HG03025 (cell line): Measurements from ENCODE around the gene TTYH2.

Experiments used
- ATAC-seq: cut with Tn5 transposase; IDR thresholded peaks from one replicate; pipeline ENCODE4 v1.9.1; 2021; ENCODE audit warnings: mild to moderate bottlenecking, moderate library complexity; ENCODE audit not compliant: unreplicated experiment, low FRiP score

Gene TTYH2

GRCh38 chr17:74192950-74193781, 20.2 kb upstream of the TTYH2 start:
- no peak for ATAC-seq

- ATAC-seq: no peak
Measured at GRCh38 chr17:74194682-74195081, 18.7 kb upstream of the TTYH2 start.

GRCh38 chr17:74196541-74197317, 16.6 kb upstream of the TTYH2 start:
- no peak for ATAC-seq

- no peak for ATAC-seq
Measured at GRCh38 chr17:74197801-74198200, 15.6 kb upstream of the TTYH2 start.

- no peak for ATAC-seq
Measured at GRCh38 chr17:74198694-74199093, 14.7 kb upstream of the TTYH2 start.

GRCh38 chr17:74199306-74200092, 13.9 kb upstream of the TTYH2 start:
- no peak for ATAC-seq

GRCh38 chr17:74200112-74200511, 13.3 kb upstream of the TTYH2 start:
- no peak for ATAC-seq

GRCh38 chr17:74201250-74201649, 12.1 kb upstream of the TTYH2 start:
- ATAC-seq: no peak

GRCh38 chr17:74201948-74202347, 11.4 kb upstream of the TTYH2 start:
- no peak for ATAC-seq

GRCh38 chr17:74202938-74203337, 10.4 kb upstream of the TTYH2 start:
- no peak for ATAC-seq

- ATAC-seq: peak; percentile 70
Measured at GRCh38 chr17:74203439-74204240, 9.7 kb upstream of the TTYH2 start, which contains the start of gene RPL38. Gene RPL38, plus strand, starts transcription at chr17:74203678. Its CDS starts 278 bp downstream, at chr17:74203956.

GRCh38 chr17:74204474-74204873, 8.9 kb upstream of the TTYH2 start:
- no peak for ATAC-seq

- ATAC-seq: no peak
Measured at GRCh38 chr17:74205274-74205673, 8.1 kb upstream of the TTYH2 start.

GRCh38 chr17:74206332-74206818, 7.0 kb upstream of the TTYH2 start:
- no peak for ATAC-seq

- ATAC-seq: no peak
Measured at GRCh38 chr17:74210191-74211140, 2.9 kb upstream of the TTYH2 start.

GRCh38 chr17:74211141-74211911, 2.0 kb upstream of the TTYH2 start:
- ATAC-seq: no peak

GRCh38 chr17:74211912-74212208, 1.5 kb upstream of the TTYH2 start:
- ATAC-seq: no peak

GRCh38 chr17:74212209-74212912, 1.0 kb upstream of the TTYH2 start:
- ATAC-seq: peak; percentile 4
